GM21515 (cell line): ENCODE results near the gene BHLHE40.

Experiments
- ATAC-seq: cut with Tn5 transposase; IDR thresholded peaks from one replicate; pipeline ENCODE4 v1.9.1; 2021; ENCODE audit not compliant: unreplicated experiment

Gene BHLHE40

GRCh38 chr3:4997946-4998345 lies 18.7 kb downstream of the BHLHE40 start:
- no peak for ATAC-seq

DNA sequence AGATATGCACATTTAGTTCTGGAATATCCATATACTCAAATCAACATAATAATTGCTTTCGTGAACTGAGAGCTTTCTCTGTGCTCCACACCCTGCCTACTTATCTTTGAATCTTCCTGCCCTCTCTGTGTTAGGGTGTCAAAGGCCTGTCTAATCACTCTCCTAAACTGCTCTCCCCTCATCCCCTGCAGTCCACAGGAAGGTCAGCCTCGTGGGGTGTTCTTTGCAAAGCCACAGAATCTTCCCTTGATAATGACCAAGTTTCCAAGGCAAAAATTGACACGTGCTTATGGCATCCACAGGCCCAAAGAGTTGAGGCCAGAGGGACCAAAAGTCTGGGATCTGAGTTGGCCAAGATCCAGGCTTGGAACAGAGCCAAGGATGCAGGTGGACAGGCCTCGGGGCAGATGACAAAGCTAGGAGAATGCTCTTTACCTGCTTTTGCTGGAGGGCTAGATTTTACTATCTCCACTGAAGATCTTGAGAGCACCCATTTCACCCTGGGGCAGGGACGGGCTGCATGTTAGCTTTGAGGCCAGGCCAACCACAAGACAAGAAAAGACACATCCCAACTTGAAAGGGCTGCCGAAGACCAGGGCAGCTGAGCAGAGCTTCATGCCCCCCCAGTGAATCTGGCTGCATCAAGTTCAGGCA lies 20.4 kb downstream of the BHLHE40 start:
- ATAC-seq = no peak

DNA sequence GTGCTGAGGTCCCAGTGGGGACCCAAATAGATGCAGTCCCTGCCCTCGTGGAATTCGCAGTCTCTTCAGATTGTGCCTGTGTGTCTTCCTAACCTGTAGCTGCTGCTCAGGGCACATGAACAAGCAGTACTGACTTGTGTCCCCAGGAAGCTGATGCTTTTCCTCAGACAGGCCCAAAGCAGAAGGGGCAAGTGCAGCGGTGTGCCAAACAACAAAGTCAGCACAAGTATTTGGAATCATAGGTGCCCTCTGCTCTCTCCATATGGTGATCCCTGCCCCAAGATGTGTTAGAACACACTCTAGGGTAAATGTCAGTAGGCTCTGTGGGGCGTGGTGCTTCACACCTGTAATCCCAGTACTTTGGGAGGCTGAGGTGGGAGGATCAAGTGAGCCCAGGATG lies 21.9 kb downstream of the BHLHE40 start:
- no peak for ATAC-seq

- no peak for ATAC-seq
These were observed 22.6 kb downstream of the BHLHE40 start for GRCh38 chr3:5001805-5002173.

DNA sequence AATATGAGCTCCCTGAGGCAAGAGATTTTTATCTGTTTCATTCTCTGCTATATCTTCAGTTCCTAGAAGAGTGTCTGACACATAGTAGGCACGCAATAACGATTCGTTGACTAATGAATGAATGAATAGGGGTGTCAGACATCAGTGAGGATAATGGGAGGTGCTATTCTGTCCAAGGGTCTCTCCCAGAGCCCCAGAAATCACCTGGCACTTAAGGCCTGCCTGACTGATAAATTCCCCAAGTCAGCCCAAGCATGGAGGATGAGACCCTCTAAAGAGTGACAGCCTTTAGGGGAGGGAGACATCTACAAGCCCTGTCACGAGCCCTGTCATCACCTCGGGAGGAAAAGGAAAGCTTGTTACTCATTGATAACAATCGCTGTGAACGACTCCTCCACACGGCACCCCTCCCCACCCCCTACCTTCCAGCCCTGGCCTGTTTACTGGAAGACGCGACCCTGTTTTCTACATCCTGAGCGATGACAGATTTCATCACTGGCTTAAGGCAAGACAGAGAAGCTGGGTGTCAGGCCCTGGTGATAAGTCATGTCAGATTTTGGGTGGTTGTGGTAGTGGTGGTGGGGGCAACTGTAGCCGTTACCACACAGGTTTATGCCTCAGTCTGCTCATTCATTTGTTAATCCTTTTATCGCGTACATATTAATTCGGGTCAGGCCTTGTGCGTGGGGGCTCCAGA lies 23.1 kb downstream of the BHLHE40 start:
- no peak for ATAC-seq

DNA sequence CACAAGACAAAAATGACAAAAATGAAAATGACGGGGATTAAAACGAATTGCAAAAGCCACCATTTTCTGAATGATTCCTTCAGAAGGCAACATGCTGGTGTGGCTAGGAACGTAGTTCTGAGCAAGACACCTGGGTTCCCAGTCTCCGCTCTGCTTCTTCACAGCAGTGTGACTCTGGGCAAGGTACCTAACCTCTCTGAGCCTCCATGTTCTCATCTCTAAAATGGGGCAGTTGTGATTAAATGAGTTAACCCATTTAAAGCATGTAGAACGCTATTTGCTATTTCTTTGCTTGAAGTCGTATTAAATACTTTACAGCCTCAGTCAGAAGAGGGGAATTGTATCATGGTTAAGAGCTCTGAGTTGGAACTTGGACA lies 23.6 kb downstream of the BHLHE40 start:
- ATAC-seq = no peak

DNA sequence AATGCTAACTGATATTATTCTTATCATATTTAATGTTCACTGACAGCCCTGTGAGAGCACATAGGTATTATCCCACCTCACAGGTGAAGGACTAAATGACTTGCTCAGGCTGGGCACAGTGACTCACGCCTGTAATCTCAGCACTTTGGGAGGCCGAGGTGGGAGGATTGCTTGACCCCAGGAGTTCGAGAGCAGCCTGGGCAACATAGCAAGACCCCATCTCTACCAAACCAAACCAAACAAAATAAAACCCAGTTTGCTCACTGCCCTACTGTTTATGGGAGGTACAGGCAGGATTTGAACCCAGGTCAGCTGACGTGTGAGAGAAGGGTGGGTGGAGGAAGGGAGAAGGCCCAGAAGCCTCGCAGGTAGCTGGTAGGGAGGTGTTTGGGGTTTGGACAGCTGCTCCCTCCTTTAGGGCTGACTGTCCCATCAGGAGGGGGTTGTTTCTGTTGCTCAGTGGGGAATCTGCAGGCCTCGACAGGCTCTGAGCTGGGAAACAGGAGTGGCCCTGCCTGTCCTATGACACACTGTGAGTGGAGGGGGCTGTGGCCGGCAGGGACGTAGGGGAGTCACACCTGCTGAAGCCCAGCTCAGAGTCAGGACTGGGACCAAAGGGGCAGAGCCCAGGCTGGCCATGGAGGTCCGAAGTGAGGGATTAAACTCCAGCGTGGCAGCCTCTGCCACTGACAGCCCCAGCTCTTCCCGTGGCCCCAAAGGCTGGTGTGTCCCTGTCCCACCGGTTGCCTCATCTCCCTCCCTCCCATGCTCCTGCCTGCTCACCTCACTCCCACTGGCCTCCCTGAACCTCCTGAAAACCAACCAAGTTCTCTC lies 25.3 kb downstream of the BHLHE40 start:
- ATAC-seq = no peak

GRCh38 chr3:5005367-5005766 lies 26.1 kb downstream of the BHLHE40 start:
- ATAC-seq = no peak

GRCh38 chr3:5006755-5007202 lies 27.5 kb downstream of the BHLHE40 start:
- peak; percentile 65 for ATAC-seq

- no peak for ATAC-seq
These were observed 28.6 kb downstream of the BHLHE40 start for GRCh38 chr3:5007873-5008272.

DNA sequence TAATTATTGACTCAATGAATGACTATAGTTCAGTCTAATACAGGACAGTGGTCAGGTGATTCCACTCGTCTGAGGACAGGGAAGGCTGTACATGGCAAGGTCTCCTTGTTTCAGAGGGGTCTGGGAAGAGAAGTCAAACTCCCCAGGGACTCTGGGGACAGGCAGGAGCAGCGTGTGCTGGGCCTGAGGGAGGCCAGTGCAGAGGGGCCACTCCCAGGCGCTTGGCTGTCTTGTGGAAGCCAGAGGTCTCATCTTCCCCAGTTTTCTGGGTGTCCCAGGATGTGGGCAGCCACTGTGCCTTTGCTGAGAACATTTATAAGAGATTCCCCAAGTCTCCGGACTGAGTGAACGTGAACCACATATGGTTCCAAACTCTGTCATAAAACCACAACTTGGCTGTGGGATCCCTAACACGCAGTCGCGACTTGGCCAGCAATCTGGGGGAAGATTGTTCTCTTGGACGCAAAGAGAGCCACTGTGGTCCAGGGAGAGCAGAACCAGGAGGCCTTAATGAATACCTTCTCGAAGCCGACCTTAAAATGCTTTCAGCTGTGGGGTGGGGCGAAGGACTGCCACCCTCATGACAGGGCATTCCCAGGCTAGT lies 30.4 kb downstream of the BHLHE40 start:
- ATAC-seq = no peak

GRCh38 chr3:5010140-5010539 lies 30.9 kb downstream of the BHLHE40 start:
- no peak for ATAC-seq

- ATAC-seq = no peak
These were observed 31.7 kb downstream of the BHLHE40 start for GRCh38 chr3:5010706-5011554.

DNA sequence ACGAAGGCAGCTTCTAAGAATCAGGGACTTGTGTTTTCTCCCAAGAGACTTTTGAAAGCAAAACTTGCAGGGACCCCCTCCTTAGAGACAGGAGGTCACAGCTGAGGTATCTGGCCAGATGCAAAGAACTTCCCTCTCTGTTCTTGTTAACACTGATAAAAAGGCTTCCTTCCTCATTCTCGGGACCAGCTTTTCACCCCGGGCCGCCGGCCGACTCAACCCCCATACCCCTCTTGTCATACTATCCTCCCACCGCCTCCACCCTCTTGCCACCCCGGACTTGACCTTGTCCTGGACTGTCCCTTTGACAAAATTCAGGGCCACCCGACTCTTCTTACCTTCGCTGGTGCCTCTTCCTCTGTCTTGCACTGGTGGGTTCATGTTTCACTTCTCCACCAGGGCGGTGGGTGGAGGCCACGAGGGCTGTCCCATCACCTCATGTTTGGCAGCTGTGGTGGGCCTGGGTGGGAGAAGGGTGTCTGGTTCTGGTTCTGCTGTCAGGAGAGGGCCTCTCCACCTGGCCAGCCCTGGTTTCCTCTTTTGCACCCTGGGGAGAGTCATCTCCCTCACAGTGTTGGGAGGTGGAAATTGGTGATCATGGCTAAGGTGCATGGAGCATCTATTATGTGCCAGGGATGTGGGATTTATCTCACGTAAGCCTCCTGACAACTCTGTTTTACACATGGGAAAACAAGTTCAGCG lies 32.5 kb downstream of the BHLHE40 start:
- ATAC-seq = peak; percentile 56

DNA sequence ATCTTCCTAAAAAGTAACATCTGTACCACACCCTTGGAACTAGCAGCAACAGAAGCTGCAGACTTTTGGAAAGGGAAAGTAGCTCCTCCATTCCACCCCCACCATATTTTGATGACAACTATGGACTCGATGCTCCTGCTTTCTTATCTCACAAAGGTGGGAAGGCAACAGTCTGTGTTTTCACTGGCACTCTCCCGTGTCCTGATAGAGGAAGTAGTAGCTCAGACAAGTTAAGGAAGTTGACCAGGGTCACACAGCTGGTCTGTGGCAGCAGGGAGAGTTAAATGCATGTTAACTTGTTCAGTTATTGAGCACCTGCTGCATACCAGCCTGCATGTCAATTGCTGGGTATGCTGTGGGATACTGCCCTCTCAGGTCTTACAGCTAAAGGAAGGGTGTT lies 33.1 kb downstream of the BHLHE40 start:
- ATAC-seq = no peak

DNA sequence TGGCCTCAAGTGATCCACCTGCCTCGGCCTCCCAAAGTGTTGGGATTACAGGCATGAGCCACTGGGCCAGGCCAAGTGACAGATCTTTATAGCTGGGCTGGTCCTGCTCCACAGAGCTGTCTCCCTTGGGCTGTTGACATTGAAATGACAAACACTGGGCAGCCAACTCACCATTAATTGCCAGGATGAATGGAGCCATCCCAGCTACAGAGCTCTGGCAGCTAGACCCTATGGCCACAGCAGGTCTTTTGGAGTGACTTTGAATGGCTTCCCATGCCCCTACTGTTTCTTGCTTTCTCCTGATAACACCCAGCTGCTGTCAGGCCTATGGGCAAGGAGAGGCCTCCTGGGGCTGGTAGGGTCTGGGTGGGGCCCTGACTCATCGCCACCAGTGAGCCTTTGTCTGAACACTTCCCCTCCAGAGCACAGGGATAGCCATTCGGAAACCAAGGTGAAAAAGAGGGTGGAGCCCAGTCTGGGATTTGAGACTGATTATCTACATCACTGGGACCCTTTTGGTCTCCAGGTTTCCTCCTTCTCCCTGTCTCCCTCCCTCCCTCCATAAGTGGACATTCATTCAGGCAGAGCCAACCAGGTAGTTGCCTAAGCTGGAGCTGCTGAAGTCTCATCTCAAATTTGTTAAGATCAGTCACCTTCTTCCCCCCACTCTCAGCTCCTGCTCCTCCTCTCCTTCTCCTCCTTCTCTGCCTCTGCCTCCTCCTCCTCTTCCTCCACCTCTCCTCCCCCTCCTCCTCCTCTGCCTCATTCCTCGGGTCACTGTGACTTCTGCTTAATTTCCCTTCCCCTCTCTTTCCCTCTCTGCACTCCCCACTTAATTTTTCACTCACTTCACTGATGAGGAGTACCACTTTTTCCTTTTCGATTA lies 34.0 kb downstream of the BHLHE40 start:
- ATAC-seq = no peak

- ATAC-seq = no peak
These were observed 35.2 kb downstream of the BHLHE40 start for GRCh38 chr3:5014391-5014790.

GRCh38 chr3:5015056-5015455 lies 35.8 kb downstream of the BHLHE40 start:
- no peak for ATAC-seq
